B cell (primary cell): ENCODE data around the gene DPH1.

ENCODE experiments used
- EZH2 ChIP-seq: IDR thresholded peaks from 2 replicates; pipeline ENCODE4 v1.6.1; 2012; ENCODE audit warnings: borderline replicate concordance, low read depth, mild to moderate bottlenecking, moderate library complexity, low read length; ENCODE audit not compliant: insufficient read depth, poor library complexity, severe bottlenecking
- TF ChIP-seq, protein P1 (sequence below): fragments of 200-600 bp; IDR thresholded peaks from one replicate; pipeline ENCODE4 v1.8.0; 2022; ENCODE audit warnings: antibody characterized with exemption, mild to moderate bottlenecking

DNA sequence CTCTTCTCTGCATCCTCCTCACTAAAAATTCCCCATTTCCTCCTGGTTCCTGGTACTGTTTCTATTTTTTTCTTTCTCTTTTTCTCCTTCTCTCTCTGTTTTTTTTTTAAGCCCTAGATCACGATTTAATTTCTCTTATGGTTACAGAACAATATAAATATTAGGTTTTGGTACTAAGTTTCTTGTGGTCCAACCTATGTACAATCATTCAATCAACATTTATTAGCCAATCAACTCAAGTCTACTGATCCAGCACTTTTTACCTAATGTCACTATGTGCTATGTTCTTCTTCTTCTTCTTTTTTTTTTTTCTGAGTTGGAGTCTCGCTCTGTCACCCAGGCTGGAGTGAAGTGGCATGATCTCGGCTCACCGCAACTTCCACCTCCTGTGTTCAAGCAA, 17.5 kb upstream of the DPH1 start:
- TF ChIP-seq, protein P1, sequence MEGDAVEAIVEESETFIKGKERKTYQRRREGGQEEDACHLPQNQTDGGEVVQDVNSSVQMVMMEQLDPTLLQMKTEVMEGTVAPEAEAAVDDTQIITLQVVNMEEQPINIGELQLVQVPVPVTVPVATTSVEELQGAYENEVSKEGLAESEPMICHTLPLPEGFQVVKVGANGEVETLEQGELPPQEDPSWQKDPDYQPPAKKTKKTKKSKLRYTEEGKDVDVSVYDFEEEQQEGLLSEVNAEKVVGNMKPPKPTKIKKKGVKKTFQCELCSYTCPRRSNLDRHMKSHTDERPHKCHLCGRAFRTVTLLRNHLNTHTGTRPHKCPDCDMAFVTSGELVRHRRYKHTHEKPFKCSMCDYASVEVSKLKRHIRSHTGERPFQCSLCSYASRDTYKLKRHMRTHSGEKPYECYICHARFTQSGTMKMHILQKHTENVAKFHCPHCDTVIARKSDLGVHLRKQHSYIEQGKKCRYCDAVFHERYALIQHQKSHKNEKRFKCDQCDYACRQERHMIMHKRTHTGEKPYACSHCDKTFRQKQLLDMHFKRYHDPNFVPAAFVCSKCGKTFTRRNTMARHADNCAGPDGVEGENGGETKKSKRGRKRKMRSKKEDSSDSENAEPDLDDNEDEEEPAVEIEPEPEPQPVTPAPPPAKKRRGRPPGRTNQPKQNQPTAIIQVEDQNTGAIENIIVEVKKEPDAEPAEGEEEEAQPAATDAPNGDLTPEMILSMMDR = no peak
- no peak for TF ChIP-seq EZH2
